ENCODE results near the gene FEV. TPM values are rescaled to one million over a fixed set of nuclear protein-coding genes. Genes with fewer than 3 reads are reported as not detected.

The FEV gene
- total RNA-seq = not detected in 2 replicates

DNA sequence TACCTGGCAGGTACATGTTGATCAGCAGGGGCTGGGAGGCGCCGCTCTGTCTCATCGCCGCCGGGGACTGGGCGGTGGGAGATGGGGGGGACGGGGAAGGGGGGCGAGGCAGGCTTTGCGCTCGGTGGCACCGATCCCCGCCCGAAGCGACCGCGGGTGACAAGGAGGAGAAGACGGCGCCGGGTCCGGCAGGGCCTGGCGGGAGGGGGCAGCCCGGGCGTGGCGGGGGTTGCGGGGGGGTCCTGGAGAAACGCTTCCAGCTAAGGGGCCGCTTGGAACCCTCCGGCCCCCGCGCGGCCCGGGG is at the start of gene FEV:
FEV (minus strand) TSS at position 164 of the 304 bp plus-strand sequence; CDS start at position 55, 109 bp downstream.
- DNase-seq (ENCODE audit: extremely low read depth, low read depth, low spot score) = no peak

DNA sequence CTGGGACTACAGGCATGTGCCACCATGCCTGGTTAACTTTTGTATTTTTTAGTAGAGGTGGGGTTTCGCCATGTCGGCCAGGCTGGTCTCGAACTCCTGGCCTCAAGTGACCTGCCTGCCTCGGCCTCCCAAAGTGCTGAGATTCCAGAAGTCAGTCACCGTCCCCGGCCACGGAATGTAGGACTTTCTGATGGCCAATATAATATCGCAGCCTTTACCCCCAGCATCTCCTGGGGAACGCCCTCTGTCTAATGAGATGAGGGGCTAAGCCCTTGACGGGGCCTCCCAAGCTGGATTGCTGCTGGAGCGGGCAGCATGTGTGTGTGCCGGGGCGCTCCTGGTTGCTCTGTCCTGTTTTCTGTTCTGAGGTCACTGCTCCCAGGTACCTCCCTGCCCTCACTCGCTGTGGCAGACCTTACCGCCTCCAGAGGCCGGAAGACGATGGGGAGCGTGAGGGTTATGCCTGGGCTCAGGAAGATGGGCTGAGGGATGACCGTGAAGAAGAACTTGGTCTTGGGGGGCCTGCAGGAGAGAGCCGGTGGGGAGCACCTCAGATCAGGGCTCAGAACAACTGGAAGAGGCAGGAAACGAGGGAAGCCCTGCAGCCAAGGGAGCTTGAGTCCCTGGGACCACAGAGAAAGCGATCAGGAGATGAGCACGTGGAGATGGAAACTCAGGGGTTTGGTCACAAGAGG is 47.2 kb upstream of the FEV start:
- no peak for DNase-seq (ENCODE audit: extremely low read depth, low read depth, low spot score)

DNA sequence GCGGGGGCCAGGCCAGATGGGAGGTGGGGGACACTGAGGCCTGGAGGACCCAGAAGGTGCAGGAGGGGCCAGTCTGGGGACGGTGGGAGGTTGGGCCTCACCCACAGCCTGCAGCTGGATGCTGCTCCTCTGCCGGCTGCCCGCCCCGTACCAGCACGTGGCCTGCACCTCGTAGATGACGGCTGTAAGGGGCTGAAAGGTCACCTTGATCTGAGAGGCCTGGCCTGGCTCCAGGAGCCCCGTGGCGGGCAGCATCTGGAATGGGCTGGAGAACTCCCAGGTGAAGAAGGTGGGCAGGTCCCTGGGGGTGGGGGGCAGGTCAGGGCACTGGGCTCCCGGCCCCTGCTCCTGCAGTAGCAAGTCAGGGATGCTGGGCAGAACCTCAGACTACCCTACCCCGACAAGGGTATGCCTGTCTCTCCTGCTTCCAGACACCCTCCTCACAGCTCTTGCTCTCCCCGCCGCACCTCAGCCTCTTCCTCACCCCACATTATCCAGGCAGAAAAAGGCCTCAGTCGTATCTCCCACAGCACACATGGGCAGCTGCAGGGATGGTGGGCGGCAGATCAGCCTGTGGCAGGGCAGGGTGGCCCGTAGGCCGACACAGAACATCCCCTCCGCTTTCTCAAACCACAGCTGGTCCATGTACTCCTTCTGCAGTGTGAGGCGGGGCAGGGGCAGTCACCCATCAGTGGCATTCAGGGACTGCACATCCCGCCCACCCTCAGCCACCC is 46.2 kb upstream of the FEV start:
- DNase-seq (ENCODE audit: extremely low read depth, low read depth, low spot score) = no peak

DNA sequence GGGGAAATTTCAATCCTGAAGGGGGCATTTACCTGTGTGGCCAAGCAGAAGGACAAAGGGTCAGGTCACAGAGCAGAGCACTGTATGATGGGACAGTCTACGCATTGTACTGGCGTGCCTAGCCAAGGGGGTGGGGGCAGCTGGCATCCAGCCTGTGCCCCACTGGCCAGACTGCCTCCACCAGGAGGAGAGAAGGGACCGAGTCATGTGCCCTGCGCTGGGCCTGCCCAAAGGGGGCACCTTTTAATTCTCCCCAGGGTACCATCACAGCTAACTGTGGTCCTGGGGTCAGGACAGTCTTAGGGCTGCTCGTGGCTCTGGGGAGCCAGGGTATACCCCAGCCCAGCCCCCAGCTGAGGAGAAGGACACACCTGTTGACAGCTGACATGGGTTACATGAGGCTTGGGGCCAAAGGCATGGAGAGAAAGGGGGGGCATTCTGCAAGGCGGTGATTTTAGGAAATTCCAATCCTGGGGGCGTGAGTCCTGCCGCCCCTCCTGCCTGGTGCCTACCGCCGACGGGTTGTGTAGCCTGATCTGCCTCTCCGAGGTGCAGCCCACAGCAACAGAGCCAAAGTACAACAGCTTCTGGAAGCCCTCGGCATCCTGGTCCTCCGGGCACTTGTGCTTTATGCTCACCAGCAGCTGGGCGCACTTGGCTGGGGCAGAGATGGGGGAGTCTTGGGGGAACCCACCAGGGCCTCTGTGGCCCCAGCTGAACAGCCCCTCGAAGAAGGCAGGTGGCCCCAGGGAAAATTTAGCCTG is 45.4 kb upstream of the FEV start:
- DNase-seq (ENCODE audit: extremely low read depth, low read depth, low spot score) = no peak

DNA sequence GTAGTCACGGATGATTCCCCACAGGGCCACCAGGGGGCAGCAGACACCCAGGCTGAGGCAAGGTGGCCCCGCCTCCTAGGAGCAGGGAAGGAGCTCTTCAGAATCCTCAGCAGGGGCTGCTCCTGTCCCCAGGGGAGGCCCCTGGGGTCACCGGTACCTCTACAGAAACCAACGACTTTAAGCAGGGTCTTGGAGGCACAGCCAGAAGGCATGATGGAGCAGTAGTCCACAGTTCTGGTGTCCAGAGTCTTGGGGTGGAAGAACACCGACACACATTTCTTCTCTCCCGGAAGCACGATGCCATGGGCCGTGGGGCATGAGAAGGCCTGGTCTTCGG is 44.8 kb upstream of the FEV start:
- peak; percentile 23 for DNase-seq (ENCODE audit: extremely low read depth, low read depth, low spot score)

DNA sequence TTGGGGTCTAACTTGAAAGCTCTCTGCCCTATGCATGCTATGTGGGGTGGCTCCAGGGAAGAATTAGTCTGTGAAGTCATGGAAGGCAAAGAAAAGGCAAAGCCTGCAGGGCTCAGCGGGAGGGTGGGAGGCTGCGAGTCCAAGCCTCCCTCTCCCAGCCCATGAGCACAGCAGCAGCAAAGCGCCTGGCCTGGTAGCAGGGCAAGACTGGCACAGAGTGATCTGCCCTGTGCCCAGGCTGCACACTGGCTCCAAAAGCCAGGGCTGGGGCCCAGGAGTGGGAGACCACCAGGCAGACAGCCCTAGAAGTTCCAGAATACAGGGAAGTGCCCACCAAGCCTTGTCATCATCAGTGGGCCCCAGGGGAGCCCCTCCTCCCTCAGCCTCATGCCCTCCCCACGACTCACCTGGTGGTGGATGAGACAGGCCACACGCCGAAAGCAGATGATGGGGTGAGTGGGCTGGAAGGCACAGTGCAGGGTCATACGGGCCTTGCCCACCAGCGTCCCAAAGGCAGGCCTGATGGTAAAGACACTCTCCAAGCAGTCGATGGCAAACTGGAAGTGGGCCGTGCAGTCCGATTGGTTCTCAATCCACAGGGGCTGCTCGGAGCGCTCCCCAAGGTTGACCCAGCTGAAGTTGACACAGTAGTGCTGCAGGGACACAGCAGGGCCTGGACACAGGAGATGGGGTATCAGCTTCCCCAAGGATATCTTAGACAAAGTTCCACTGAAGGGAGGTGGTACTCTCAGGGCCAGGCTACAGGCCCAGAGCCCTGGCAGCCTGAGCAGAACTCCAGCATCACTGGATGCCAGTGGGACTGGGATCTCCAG is 44.2 kb upstream of the FEV start:
- no peak for DNase-seq (ENCODE audit: extremely low read depth, low read depth, low spot score)

DNA sequence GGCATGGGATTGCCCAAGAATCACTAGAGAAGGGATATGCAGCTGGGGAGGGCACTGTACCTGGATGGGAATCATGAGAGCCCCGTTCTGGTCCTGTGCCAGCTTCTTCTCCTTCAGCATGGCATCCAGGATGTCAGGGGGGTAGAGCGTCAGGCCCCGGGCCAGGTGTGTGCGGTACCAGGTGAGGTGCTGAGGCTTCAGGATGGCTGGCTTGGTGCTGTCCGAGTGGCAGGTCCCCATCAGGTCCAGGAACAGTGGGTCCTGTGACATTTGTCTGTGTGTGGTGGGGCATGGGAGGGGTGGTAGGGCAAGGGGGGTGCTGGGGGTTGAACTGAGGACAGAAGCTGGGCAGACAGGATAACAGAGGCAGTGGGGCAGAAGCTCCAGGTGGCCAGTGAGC is 43.2 kb upstream of the FEV start:
- DNase-seq (ENCODE audit: extremely low read depth, low read depth, low spot score) = no peak

DNA sequence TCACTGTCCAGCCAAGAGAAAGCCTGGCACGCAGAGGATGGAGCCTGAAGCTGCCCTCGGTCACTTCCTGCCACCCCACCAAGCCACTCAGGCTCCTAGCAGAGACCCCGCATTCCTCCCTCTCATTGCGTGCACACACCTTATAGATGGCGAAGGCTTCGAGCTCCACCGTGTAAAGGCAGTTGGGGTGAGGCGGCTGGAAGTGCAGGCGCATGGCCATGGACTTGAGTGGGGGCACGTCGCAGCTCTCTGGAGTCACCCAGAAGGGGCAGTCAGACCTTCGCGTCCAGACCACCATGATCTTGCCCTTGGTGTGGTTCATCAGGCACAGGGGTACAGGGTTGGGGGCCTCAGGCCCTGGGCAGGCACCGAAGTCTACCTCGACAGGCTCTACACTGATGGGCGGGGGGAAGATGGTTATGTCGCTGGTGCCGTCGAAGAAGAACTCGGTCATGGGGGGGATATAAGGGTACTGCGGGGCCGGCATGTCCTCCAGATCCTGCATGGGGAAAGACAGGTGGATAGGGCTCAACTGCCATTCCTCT is 42.6 kb upstream of the FEV start:
- DNase-seq (ENCODE audit: extremely low read depth, low read depth, low spot score) = no peak

DNA sequence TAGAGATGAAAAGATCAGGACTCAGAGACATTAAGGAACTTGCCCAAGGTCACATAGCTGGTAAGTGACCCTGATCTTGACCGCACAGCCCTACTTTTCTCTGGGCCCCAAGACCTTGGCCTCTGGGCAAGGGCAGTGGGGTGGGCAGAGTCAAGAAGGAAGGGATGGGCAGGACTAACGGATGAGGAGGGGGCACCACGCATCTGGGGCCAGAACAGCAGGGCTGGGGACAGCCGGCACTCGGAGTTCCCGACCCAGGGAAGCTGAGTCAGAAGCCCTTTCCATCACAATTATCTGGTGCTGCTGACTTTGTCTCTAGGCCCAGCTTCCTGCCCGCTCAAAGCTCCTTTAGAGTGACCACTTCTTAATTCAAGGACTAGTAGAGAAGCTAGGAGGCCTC is 42.0 kb upstream of the FEV start:
- DNase-seq (ENCODE audit: extremely low read depth, low read depth, low spot score) = no peak

DNA sequence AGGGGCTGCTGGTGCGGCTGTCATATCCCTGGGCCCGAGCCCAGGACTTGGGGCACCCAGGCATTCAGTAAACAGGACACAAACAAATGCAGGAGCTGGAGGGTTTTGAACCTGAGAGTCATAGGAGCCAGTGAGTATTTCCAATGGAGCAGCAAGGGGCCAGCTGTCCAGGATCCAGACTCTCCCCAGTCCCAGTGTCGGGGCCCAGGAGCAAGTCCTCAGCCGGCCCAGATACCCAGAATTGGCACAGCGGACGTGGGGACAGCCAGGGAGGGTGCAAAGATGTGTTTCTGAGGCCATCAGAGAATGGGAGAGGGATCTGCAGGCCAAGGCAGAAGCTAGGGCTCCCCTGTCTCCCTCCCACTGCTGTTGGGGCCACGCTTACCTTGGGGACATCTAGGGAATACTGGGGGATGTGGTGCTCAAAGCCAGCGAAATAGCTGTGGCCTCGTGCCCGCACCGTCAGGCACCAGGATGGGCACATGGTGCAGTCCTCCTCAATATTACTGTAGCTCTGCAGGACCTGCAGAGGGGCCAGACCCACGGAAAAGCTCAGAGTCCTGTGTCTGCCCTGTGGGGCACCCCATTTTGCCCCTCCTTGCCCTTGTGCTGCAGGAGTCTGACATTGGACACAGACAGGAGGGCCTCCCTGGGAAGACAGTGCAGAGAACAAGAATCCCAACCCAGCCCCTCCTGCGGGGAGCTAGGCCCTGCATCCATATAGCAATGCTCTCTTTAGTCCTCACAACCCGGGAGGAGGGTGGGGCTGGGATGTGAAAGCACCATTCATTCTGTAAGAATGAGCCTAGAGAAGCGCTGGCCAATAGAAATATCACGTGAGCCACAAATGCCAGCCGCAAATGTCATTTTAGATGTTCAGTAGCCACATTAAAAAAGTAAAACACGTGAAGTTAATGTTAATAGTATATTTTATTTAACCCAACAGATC is 40.9 kb upstream of the FEV start:
- DNase-seq (ENCODE audit: extremely low read depth, low read depth, low spot score) = no peak

DNA sequence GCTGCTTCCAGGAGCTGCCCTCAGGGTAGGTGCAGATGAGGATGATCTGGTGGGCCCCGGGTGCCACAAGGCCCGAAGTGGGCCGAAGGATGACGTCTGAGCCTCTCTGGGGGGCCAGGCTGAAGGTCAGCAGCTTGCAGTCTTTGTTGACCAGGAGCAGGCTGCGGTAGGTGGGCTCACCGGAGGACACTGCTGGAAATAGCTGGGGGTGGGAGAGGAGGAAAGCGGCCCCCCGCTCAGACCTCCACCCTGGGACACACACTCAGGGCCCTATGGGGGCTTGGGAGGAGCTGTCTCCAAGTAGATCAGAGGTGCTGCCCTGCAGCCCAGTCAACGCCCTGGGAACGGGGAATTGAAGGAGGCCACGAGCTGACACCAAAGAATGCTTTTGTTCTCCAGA is 39.1 kb upstream of the FEV start:
- no peak for DNase-seq (ENCODE audit: extremely low read depth, low read depth, low spot score)

DNA sequence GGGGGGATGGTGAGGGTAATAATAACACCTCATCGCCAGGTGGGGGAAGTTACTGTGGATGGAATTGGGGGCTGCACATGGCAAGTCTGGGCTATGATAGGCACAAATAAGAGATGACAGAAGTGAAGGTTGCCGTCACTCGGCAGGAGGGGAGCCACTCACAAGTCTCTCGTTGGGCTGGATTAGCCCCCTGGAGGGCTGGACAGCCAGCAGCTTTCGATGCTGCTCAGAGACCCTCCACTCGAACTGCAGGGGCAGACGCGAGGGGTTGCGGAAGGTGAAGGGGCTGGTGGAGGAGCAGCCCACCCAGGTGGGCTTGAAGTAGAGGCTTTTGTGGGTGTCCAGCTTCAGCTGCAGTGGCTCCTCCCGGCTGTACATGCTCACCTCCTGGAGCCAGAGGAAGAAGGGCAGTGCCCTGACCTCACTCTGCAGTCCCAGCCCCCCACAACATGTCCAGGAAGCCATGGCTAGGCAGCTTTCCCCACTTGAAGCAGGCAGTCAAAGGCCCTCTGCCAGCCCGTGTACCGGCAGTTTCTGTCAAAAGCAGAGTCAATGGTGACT is 38.1 kb upstream of the FEV start:
- DNase-seq (ENCODE audit: extremely low read depth, low read depth, low spot score) = no peak

DNA sequence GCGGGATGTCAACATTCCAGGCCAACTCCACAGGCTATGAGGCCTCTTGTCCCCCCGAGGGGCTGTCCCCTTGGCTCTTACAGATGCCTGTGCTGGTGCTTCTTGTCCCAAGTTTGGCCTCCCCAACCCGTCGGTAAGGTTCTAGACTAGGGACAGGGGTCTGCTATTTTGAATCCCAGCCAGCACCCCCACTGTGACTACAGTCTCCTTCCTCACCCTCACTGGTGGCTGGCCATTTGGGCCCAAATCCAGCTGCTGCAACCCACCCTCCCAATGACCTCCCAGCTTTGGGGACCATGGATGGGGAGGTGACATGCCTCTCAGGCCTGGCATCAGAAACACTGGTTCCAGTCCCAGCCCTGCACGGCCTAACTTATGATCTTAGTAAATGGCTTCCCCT is 37.6 kb upstream of the FEV start:
- DNase-seq (ENCODE audit: extremely low read depth, low read depth, low spot score) = no peak

DNA sequence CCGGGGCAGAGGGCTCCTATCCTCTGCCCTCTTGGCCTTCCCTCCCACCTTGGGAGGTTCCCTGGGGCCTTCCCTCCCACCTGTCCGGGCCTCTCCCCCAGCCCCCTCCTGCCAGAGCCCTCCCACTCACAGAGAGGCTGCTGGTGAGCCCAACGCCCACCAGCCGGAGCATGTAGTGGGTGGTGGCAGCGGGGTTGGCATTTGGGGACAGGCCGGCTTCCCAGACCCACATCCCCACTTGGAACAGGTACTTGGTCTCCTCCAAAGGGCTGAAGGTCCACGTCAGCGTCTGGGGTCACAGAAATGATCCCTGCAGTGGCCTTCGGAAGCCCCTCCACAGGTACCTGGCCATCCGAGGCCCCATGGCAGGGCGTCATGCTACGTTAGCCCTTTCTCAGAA is 37.1 kb upstream of the FEV start:
- DNase-seq (ENCODE audit: extremely low read depth, low read depth, low spot score) = no peak

DNA sequence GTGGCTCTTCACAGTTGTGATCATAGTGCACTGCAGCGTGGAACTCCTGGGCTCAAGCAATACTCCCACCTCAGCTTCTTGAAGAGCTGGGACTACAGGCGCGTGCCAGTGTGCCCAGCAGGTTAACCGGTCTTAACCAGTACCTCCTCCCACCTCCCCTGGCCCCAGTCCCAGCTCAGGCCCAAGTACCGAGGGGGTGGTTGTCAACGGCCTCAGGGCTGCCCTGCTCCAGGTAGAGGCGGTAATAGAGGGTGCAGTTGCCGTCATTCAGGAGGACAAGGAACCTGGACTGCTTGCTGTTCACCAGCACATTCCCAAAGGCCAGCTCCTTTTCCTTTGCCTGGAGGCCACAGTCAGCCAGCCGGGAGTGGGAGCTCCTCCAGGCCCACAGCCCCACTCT is 36.6 kb upstream of the FEV start:
- DNase-seq (ENCODE audit: extremely low read depth, low read depth, low spot score) = no peak

DNA sequence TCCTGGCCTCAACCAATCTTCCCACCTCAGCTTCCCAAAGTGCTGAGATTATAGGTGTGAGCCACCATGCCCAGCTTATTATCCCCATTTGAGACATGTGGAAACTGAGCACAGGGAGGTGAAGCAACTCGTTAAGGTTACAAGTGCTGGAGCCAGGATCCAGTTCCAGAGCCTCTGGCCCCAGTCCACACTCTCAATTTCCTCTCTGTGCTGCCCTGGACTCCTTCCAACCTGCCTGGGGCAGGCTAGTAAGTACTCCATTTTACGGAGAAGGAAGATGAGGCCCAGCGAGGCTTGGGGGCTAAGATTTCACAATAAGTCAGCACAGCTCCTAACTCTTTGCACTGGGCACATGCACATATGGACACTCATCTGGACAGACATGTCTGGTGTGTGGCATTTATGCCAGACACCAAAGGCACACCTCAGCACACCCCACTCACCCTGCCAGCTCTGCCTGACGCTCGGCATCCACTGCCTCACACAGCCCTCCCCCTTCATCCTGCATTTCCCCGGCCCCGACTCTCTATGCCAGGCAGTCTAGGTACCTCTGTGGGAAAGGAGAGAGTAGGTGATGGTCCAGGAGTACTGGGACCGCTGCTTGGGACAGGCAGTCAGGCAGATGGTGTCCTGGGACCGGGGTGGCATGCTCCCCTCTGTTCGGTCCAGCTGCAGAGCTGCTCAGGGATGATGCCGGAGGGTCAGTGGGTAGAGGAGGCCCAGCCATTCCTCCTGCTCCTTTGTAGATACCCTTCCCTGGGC is 35.8 kb upstream of the FEV start:
- DNase-seq (ENCODE audit: extremely low read depth, low read depth, low spot score) = no peak

DNA sequence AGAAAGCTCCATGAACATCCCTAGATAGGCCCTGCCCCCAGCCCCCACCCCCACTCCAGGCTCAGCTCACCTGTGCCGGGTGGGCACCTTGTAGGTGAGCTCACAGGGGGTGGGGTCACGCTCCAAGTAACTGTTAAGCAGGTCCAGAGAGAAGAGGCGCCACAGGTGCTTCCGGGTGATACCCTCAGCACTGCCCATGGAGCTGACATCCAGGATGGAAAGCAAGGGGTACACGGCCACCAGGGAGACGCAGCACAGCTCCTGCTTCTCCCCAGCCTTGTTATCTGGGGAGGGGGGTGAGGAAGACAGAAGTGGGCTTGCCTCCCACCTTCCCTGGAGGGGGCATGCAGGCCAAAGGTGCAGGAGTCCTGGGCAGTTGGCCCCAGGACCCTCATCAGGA is 34.5 kb upstream of the FEV start:
- DNase-seq (ENCODE audit: extremely low read depth, low read depth, low spot score) = no peak

DNA sequence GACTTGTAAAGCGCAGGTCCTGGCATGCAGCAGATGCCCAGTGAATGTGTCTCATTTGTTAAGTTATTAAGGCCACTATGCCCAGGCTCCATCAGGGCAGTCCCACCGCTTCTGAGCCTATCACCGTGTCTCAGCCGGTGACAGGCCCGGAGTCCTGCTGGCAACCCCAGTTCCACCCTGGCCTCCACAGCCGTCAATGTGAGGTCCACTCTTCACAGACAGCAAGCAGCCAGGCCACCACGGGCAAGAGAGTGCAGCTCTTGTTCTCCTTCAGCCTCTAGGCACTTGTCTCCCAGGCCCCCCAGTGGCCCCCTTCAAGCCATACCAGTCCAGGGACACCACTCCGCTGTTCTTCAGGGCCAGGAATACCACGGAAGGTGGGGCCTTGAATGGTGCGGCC is 33.7 kb upstream of the FEV start:
- DNase-seq (ENCODE audit: extremely low read depth, low read depth, low spot score) = no peak

DNA sequence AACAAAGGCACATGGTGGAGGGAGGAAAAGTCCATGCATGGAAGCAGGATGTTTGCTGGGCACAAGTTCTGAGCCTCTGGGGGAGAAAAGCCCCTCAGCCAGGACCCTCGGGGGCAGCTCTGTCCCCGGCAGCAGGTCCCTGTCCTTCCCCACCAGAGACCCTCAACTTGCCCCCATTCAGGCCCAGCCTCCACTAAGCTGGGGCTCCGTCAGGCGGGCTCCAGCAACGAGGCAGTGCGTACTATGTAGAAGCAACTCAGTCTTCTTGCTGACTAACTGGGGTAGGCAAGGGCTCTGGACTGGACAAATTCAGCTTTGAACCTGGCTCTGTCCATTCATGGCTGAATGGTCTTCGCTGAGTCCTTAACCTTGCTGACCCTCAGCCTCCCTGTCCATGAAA is 33.3 kb upstream of the FEV start:
- DNase-seq (ENCODE audit: extremely low read depth, low read depth, low spot score) = no peak

Data from glomerular endothelial cell (primary cell).